Measurements from ENCODE around the gene ZFPL1.

The ZFPL1 gene

DNA sequence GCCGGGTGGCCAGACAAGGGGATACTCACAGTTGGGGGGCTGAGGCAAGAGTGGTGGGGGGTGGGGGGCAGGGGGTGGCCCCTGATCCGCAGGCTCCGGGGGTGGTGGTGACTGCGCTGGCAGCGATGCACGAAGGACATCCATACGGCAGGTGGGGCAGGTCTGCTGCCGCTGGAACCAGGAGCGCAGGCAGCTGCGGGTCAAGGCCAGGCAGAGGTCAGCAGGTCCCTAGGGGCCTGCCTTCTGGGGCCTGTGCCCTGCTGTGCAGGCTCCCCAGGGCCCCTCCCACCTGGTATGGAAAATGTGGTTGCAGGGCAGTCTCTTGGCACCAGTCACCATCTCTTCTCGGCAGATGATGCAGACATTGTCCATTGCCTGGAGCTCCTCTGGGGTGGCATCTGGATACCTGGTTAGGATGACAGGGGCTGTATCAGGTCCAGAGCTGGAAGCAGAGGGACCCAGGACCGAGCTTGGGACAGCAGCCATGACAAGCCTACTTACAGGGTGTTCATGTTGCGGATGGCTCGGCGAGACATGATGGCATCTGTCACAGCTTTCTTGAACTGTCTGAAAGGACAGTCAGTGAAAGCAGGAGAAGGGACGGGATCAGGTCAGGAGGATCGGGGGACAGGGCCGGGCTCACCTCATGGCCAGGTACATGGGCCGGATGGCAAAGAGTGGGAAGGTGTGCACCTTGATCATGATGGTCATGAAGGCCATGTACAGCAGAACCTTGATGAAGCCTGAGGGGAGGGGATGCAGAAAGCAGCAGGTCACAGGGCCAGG is 46.8 kb downstream of the ZFPL1 start:
- no peak overlapping the region for H3K4me3 ChIP-seq (ENCODE audit: low read depth, low read length)
- TF ChIP-seq MYC (IDR thresholded peaks at IDR 0.05; ENCODE audit: low read depth, low read length) (no peak), POLR2A (IDR thresholded peaks at IDR 0.05; ENCODE audit: extremely low read depth, insufficient read length) (no peak)
- TF ChIP-seq, protein P1, sequence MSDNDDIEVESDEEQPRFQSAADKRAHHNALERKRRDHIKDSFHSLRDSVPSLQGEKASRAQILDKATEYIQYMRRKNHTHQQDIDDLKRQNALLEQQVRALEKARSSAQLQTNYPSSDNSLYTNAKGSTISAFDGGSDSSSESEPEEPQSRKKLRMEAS (IDR thresholded peaks at IDR 0.05; ENCODE audit: low read depth, low read length), result no peak
- TF ChIP-seq, protein P2, sequence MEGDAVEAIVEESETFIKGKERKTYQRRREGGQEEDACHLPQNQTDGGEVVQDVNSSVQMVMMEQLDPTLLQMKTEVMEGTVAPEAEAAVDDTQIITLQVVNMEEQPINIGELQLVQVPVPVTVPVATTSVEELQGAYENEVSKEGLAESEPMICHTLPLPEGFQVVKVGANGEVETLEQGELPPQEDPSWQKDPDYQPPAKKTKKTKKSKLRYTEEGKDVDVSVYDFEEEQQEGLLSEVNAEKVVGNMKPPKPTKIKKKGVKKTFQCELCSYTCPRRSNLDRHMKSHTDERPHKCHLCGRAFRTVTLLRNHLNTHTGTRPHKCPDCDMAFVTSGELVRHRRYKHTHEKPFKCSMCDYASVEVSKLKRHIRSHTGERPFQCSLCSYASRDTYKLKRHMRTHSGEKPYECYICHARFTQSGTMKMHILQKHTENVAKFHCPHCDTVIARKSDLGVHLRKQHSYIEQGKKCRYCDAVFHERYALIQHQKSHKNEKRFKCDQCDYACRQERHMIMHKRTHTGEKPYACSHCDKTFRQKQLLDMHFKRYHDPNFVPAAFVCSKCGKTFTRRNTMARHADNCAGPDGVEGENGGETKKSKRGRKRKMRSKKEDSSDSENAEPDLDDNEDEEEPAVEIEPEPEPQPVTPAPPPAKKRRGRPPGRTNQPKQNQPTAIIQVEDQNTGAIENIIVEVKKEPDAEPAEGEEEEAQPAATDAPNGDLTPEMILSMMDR (IDR thresholded peaks at IDR 0.05; ENCODE audit: low read depth, low read length), result no peak

DNA sequence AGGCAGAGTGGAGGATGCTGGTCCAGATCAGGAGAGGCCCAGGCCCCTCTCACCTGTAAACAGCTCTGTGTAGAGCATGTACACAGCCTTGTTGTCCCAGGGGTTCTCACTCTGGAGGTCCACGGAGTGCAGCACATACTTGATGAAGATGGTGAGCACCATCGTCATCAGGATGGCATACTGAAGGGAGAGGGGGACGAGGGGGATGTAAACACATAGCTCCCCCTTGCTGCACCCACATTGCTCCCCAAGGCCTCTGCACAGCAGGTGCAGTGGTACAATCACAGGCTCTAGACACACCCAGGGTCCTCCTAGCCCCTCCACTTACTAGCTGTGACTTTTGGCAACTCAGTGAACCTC is 47.4 kb downstream of the ZFPL1 start:
- no peak overlapping the region for H3K4me3 ChIP-seq (ENCODE audit: low read depth, low read length)
- DNase-seq (ENCODE audit: low read depth), result no peak
- TF ChIP-seq, protein P1 (IDR thresholded peaks at IDR 0.05; ENCODE audit: low read depth, low read length), result no peak
- no peak for TF ChIP-seq POLR2A (IDR thresholded peaks at IDR 0.05; ENCODE audit: extremely low read depth, insufficient read length)
- TF ChIP-seq, protein P2 (IDR thresholded peaks at IDR 0.05; ENCODE audit: low read depth, low read length), result no peak
- TF ChIP-seq MYC (IDR thresholded peaks at IDR 0.05; ENCODE audit: low read depth, low read length), result no peak

More for the DNA sequence above, 46.8 kb downstream of the ZFPL1 start:
- DNase-seq (ENCODE audit: low read depth), result peak; percentile 7

DNA sequence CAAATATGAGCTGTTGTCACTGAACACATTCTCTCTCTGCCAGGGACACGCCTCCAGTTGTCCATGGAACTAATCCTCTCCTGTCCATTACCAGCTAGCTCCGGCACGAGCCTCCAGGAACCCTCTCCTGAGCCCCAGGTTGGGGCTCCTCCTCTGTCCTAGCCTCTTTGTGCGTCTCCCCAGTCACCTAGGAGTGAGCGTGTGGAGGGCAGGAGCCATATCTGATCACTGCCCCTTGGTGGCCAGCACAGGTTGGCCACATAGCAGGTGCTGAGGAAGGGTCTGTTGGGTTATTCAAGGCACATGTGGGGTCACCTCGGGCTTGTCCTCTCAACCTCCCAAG is 47.8 kb downstream of the ZFPL1 start:
- no peak for TF ChIP-seq POLR2A (IDR thresholded peaks at IDR 0.05; ENCODE audit: extremely low read depth, insufficient read length)
- no peak overlapping the region for H3K4me3 ChIP-seq (ENCODE audit: low read depth, low read length)

DNA sequence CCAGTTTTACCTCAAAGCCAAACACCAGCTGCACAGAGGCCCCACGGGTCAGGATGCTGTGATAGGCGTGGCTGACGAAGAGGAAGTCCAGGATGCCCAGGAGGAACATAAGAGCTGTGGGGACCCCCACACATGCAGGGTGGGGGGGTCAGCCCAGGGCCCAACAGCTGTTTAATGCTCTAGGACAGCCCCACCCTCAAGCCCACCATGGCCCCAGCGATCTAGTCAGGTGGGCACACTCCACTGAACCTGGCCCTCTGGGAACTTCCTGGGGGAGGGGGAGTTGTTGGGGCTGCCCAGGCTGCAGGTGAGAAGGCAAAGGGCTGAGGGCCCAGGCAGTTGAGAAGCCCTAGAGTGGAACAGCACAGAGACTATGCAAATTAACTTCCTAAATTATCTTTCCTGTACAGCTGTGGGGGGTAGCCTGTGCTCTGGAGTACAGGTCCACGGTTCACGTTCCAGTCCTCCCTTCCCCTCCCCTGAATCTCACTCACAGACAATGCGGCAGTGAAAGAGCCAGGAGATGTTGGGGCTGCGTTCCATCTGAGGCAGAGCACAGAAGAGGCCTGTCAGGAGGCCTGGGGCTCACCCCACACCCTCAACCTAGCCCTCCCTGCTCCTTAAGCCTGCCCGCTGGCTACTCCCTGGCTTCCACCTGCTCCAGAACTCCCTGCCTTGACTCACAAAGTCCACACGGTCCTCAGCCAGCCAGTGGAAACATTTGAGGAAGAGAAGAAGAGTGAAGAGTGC is 48.4 kb downstream of the ZFPL1 start:
- H3K4me3 ChIP-seq (ENCODE audit: low read depth, low read length), result peak overlapping the region; percentile 86
- TF ChIP-seq MYC (IDR thresholded peaks at IDR 0.05; ENCODE audit: low read depth, low read length) (no peak), POLR2A (IDR thresholded peaks at IDR 0.05; ENCODE audit: extremely low read depth, insufficient read length) (no peak)
- TF ChIP-seq, protein P1 (IDR thresholded peaks at IDR 0.05; ENCODE audit: low read depth, low read length), result no peak
- TF ChIP-seq, protein P2 (IDR thresholded peaks at IDR 0.05; ENCODE audit: low read depth, low read length), result no peak

More for the DNA sequence above, 47.8 kb downstream of the ZFPL1 start:
- DNase-seq (ENCODE audit: low read depth), result no peak

DNA sequence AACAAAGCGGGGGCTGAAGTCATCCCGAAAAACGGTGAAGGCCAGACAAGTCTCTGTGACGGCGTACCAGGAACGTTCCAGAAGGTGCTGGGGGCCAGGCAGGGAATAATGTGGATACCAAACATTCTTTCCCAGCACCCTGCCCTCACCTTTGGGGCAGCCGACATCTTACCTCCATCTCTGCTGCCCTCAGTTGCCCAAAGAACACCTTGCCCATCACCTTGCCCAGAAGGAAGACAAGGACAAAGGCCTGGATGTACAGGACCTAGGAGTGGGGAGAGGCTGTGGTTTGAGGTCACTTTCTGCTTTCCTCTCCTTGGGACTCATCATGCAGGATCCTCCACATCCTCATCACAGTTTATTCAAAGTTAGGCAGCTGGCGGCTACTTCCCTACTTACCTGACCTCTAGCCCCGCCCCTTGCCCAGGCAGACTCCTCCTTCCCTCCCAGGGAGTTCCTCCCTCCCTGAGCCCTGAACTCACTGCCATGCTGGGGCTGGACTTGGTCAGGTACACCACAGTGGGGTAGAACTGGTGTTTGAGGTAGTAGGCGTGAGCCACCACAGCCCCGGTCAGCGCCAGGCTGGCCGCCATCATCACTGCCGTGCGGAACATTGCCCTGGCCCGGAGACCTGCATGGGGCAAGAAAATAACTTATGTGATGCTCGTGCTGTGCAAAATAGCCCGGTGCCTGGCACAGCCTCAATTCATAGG is 49.1 kb downstream of the ZFPL1 start:
- peak; percentile 62 for DNase-seq (ENCODE audit: low read depth)
- peak overlapping the region; percentile 86 for H3K4me3 ChIP-seq (ENCODE audit: low read depth, low read length)
- TF ChIP-seq, protein P1 (IDR thresholded peaks at IDR 0.05; ENCODE audit: low read depth, low read length), result no peak
- TF ChIP-seq, protein P2 (IDR thresholded peaks at IDR 0.05; ENCODE audit: low read depth, low read length), result no peak
- TF ChIP-seq MYC (IDR thresholded peaks at IDR 0.05; ENCODE audit: low read depth, low read length), result no peak
- no peak for TF ChIP-seq POLR2A (IDR thresholded peaks at IDR 0.05; ENCODE audit: extremely low read depth, insufficient read length)

More for the DNA sequence above, 48.4 kb downstream of the ZFPL1 start:
- DNase-seq (ENCODE audit: low read depth), result peak; percentile 6

DNA sequence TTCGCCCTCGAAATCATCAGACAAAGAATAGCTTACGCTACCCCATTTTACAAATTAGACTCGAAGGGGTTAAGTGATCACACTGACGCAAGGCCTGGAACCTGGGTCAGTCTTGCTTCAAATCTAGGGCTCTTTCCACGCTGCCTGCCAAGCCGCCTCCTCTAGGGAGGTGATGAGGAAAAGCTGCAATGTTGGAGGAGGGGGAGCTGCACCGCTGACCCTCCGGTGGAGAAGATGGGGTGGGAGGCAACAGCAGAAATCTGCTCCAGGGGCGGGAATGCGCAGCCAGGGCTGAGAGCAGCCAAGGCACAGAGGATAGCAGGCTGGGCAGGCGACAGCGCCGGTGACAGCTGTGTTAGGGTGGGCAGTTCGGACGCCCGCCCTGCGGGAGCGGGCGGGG is 49.7 kb downstream of the ZFPL1 start:
- DNase-seq (ENCODE audit: low read depth), result no peak
- TF ChIP-seq MYC (IDR thresholded peaks at IDR 0.05; ENCODE audit: low read depth, low read length), result no peak
- peak overlapping the region; percentile 86 for H3K4me3 ChIP-seq (ENCODE audit: low read depth, low read length)
